WERI-Rb-1 (cell line): Measurements from ENCODE around the gene VWA5A.

Experiments used
- DNase-seq: peaks from one replicate; pipeline ENCODE4 v3.0.0-alpha.2; 2020
- H3K27ac ChIP-seq: fragments of 250-450 bp; sonication (Bioruptor Pico); 2 replicates; pipeline ENCODE4 v1.5.1; 2020; ENCODE audit warnings: mild to moderate bottlenecking, moderate library complexity
- H3K27me3 ChIP-seq: fragments of 250-450 bp; sonication (Bioruptor Pico); 2 replicates; pipeline ENCODE4 v1.5.1; 2021; ENCODE audit warnings: mild to moderate bottlenecking, low read depth, moderate library complexity; ENCODE audit not compliant: insufficient read depth, severe bottlenecking
- H3K36me3 ChIP-seq: fragments of 250-450 bp; sonication (Bioruptor Pico); 2 replicates; pipeline ENCODE4 v1.5.1; 2020; ENCODE audit warnings: mild to moderate bottlenecking, moderate library complexity
- H3K4me3 ChIP-seq: 2 replicates; pipeline ENCODE4 v1.5.1; 2011; ENCODE audit warnings: low read depth, mild to moderate bottlenecking, control low read depth, low read length
- H3K9me3 ChIP-seq: fragments of 250-450 bp; sonication (Bioruptor Pico); 2 replicates; pipeline ENCODE4 v1.5.1; 2021; ENCODE audit warnings: mild to moderate bottlenecking, moderate library complexity; ENCODE audit not compliant: severe bottlenecking
- TF ChIP-seq, protein P1 (sequence below): IDR thresholded peaks from 2 replicates; pipeline ENCODE4 v1.5.1; 2011; ENCODE audit warnings: low read depth, mild to moderate bottlenecking, control low read depth, inconsistent platforms, low read length

Gene VWA5A

GRCh38 chr11:124085583-124085982 is 29.7 kb upstream of the VWA5A start:
- Histone ChIP-seq H3K27ac (no peak overlapping the region), H3K9me3 (no peaks in the 10 kb centered on the region), H3K36me3 (no peaks in the 10 kb centered on the region), H3K4me3 (no peak overlapping the region), H3K27me3 (no peaks in the 10 kb centered on the region)
- no peak for DNase-seq
- TF ChIP-seq, protein P1, sequence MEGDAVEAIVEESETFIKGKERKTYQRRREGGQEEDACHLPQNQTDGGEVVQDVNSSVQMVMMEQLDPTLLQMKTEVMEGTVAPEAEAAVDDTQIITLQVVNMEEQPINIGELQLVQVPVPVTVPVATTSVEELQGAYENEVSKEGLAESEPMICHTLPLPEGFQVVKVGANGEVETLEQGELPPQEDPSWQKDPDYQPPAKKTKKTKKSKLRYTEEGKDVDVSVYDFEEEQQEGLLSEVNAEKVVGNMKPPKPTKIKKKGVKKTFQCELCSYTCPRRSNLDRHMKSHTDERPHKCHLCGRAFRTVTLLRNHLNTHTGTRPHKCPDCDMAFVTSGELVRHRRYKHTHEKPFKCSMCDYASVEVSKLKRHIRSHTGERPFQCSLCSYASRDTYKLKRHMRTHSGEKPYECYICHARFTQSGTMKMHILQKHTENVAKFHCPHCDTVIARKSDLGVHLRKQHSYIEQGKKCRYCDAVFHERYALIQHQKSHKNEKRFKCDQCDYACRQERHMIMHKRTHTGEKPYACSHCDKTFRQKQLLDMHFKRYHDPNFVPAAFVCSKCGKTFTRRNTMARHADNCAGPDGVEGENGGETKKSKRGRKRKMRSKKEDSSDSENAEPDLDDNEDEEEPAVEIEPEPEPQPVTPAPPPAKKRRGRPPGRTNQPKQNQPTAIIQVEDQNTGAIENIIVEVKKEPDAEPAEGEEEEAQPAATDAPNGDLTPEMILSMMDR = no peak

GRCh38 chr11:124085997-124086846 is 29.0 kb upstream of the VWA5A start:
- Histone ChIP-seq H3K27ac (no peak overlapping the region), H3K4me3 (no peak overlapping the region), H3K9me3 (no peaks in the 10 kb centered on the region), H3K36me3 (no peaks in the 10 kb centered on the region), H3K27me3 (no peaks in the 10 kb centered on the region)
- DNase-seq = peak; percentile 18
- TF ChIP-seq, protein P1 = no peak

GRCh38 chr11:124090996-124091395 is 24.3 kb upstream of the VWA5A start:
- Histone ChIP-seq H3K4me3 (no peak overlapping the region), H3K36me3 (no peaks in the 10 kb centered on the region), H3K27ac (no peak overlapping the region), H3K27me3 (no peaks in the 10 kb centered on the region), H3K9me3 (no peaks in the 10 kb centered on the region)
- DNase-seq = no peak
- TF ChIP-seq, protein P1 = no peak

DNA sequence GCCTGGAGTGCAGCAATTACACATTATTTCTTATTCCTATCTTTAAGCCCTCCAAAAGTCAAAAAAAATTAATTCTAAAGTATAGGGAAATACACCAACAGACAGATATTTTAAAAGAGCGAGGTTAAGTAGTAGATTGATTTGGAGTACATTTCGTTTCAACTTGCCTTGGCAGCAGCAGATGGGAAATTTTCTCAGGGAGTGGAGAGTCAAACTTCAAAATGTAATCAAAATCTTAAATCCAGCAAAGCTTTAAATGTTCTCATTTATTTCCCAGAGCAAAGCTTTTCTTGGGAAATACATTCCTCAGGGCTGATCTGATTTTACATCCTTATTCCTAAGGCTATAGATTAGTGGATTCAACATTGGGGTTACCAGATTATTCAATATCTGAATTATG is 21.9 kb upstream of the VWA5A start:
- Histone ChIP-seq H3K9me3 (no peaks in the 10 kb centered on the region), H3K4me3 (no peak overlapping the region), H3K36me3 (no peaks in the 10 kb centered on the region), H3K27me3 (no peaks in the 10 kb centered on the region), H3K27ac (no peak overlapping the region)
- DNase-seq = no peak
- TF ChIP-seq, protein P1 = no peak

- Histone ChIP-seq H3K27me3 (no peaks in the 10 kb centered on the region), H3K4me3 (no peak overlapping the region), H3K9me3 (no peaks in the 10 kb centered on the region), H3K27ac (no peak overlapping the region), H3K36me3 (no peaks in the 10 kb centered on the region)
- TF ChIP-seq, protein P1 = no peak
- DNase-seq = no peak
These were observed 20.5 kb upstream of the VWA5A start for GRCh38 chr11:124094731-124095130.

DNA sequence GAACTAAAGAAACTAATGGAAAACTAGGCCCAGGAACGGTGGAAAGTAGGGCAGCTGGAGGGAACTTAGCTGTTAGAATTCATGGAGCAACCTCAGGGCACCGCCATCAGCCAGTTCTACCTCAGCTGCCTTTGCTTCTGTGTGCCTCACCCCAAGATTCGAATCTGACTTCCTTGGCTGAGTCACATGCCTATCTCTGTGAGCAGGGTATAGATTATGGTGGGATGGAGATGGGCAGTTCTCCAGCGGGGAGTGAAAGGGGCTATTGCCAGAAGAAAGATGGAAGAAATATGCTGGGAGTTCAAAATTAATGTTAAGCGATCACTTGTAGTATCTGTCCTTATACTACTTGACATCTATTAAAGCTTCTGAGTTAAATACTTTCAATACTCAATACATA is 18.9 kb upstream of the VWA5A start:
- H3K9me3 ChIP-seq = no peaks in the 10 kb centered on the region
- no peaks in the 10 kb centered on the region for H3K36me3 ChIP-seq
- no peaks in the 10 kb centered on the region for H3K27me3 ChIP-seq
- no peak overlapping the region for H3K27ac ChIP-seq
- TF ChIP-seq, protein P1 = no peak
- H3K4me3 ChIP-seq = no peak overlapping the region
- no peak for DNase-seq
